ENCODE measurements around the gene GALNTL6.

Gene GALNTL6

GRCh38 chr4:172095161-172095560 lies 282.0 kb downstream of the GALNTL6 start:
- FAIRE-seq (no peak), DNase-seq (ENCODE audit: extremely low spot score, insufficient read length, low read depth) (no peak)

- no peak for FAIRE-seq
- no peak for DNase-seq (ENCODE audit: extremely low spot score, insufficient read length, low read depth)
Observed at GRCh38 chr4:172096786-172097185, 283.6 kb downstream of the GALNTL6 start.

- no peak for DNase-seq (ENCODE audit: extremely low spot score, insufficient read length, low read depth)
- FAIRE-seq, result no peak
Observed at GRCh38 chr4:172099376-172099775, 286.2 kb downstream of the GALNTL6 start.

GRCh38 chr4:172103456-172103855 lies 290.3 kb downstream of the GALNTL6 start:
- no peak for FAIRE-seq

GRCh38 chr4:172104539-172104938 lies 291.3 kb downstream of the GALNTL6 start:
- FAIRE-seq (no peak), DNase-seq (ENCODE audit: extremely low spot score, insufficient read length, low read depth) (no peak)

More at GRCh38 chr4:172103456-172103855, 290.3 kb downstream of the GALNTL6 start:
- no peak for DNase-seq (ENCODE audit: extremely low spot score, insufficient read length, low read depth)

GRCh38 chr4:172105918-172106317 lies 292.7 kb downstream of the GALNTL6 start:
- FAIRE-seq, result no peak
- DNase-seq (ENCODE audit: extremely low spot score, insufficient read length, low read depth), result no peak

GRCh38 chr4:172109466-172109865 lies 296.3 kb downstream of the GALNTL6 start:
- FAIRE-seq, result no peak
- no peak for DNase-seq (ENCODE audit: extremely low spot score, insufficient read length, low read depth)

GRCh38 chr4:172124656-172125308 lies 311.6 kb downstream of the GALNTL6 start:
- FAIRE-seq (no peak), DNase-seq (ENCODE audit: extremely low spot score, insufficient read length, low read depth) (no peak)

GRCh38 chr4:172125443-172125842 lies 312.2 kb downstream of the GALNTL6 start:
- FAIRE-seq (no peak), DNase-seq (ENCODE audit: extremely low spot score, insufficient read length, low read depth) (no peak)

- no peak for FAIRE-seq
- DNase-seq (ENCODE audit: extremely low spot score, insufficient read length, low read depth), result no peak
Observed at GRCh38 chr4:172127168-172127567, 314.0 kb downstream of the GALNTL6 start.

- no peak for FAIRE-seq
- DNase-seq (ENCODE audit: extremely low spot score, insufficient read length, low read depth), result no peak
Observed at GRCh38 chr4:172129593-172129992, 316.4 kb downstream of the GALNTL6 start.

- FAIRE-seq (no peak), DNase-seq (ENCODE audit: extremely low spot score, insufficient read length, low read depth) (no peak)
Observed at GRCh38 chr4:172134521-172134920, 321.3 kb downstream of the GALNTL6 start.

- DNase-seq (ENCODE audit: extremely low spot score, insufficient read length, low read depth), result no peak
- FAIRE-seq, result no peak
Observed at GRCh38 chr4:172141025-172141424, 327.8 kb downstream of the GALNTL6 start.

- FAIRE-seq, result no peak
- no peak for DNase-seq (ENCODE audit: extremely low spot score, insufficient read length, low read depth)
Observed at GRCh38 chr4:172142281-172142741, 329.1 kb downstream of the GALNTL6 start.

- no peak for FAIRE-seq
- DNase-seq (ENCODE audit: extremely low spot score, insufficient read length, low read depth), result no peak
Observed at GRCh38 chr4:172143605-172144314, 330.6 kb downstream of the GALNTL6 start.

GRCh38 chr4:172147687-172148086 lies 334.5 kb downstream of the GALNTL6 start:
- no peak for FAIRE-seq
- DNase-seq (ENCODE audit: extremely low spot score, insufficient read length, low read depth), result no peak

- FAIRE-seq (no peak), DNase-seq (ENCODE audit: extremely low spot score, insufficient read length, low read depth) (no peak)
Observed at GRCh38 chr4:172149329-172149728, 336.1 kb downstream of the GALNTL6 start.

GRCh38 chr4:172152284-172152683 lies 339.1 kb downstream of the GALNTL6 start:
- FAIRE-seq, result no peak
- no peak for DNase-seq (ENCODE audit: extremely low spot score, insufficient read length, low read depth)

- no peak for FAIRE-seq
- no peak for DNase-seq (ENCODE audit: extremely low spot score, insufficient read length, low read depth)
Observed at GRCh38 chr4:172153719-172154118, 340.5 kb downstream of the GALNTL6 start.

- no peak for DNase-seq (ENCODE audit: extremely low spot score, insufficient read length, low read depth)
Observed at GRCh38 chr4:172155838-172156345, 342.7 kb downstream of the GALNTL6 start.

GRCh38 chr4:172157946-172158345 lies 344.7 kb downstream of the GALNTL6 start:
- DNase-seq (ENCODE audit: extremely low spot score, insufficient read length, low read depth) (no peak), FAIRE-seq (no peak)

More at GRCh38 chr4:172155838-172156345, 342.7 kb downstream of the GALNTL6 start:
- FAIRE-seq, result no peak
